Activated naive CD8-positive, alpha-beta T cell treated with anti-CD3 and anti-CD28 coated beads, Interleukin-2, amount 10 ng/mL, durations not matched to agents 7 days and 5 days (primary cell): ENCODE results near the gene KRT78. TPM values are rescaled to one million over a fixed set of nuclear protein-coding genes. Genes with fewer than 3 reads are reported as not detected.

Source experiments
- ATAC-seq: fragments of 150-1000 bp; cut with Tn5 transposase; one replicate; pipeline ENCODE4 v1.10.0; 2021; ENCODE audit warnings: low read depth, moderate library complexity
- POLR2A ChIA-PET: fragments of 350-600 bp; sonication (Branson Sonifier 250); formaldehyde crosslinking; loops from one replicate; lab custom pipeline; 2021; ENCODE audit warnings: antibody characterized with exemption; lab: Charles Lee
- DNase-seq: peaks from one replicate; pipeline ENCODE4 v3.0.0; 2021
- H3K27ac Mint-ChIP-seq: one replicate; pipeline ENCODE4 v1.8.0; 2022; ENCODE audit warnings: mild to moderate bottlenecking, mixed read lengths
- H3K27me3 Mint-ChIP-seq: one replicate; pipeline ENCODE4 v1.8.0; 2022; ENCODE audit warnings: mild to moderate bottlenecking, moderate library complexity, mixed read lengths
- H3K36me3 Mint-ChIP-seq: one replicate; pipeline ENCODE4 v1.8.0; 2021; ENCODE audit warnings: mild to moderate bottlenecking, mixed read lengths
- H3K4me1 Mint-ChIP-seq: one replicate; pipeline ENCODE4 v1.8.0; 2021; ENCODE audit warnings: mixed read lengths
- H3K4me3 Mint-ChIP-seq: one replicate; pipeline ENCODE4 v1.8.0; 2022; ENCODE audit warnings: mild to moderate bottlenecking, moderate library complexity, mixed read lengths
- H3K9me3 Mint-ChIP-seq: one replicate; pipeline ENCODE4 v1.8.0; 2021; ENCODE audit warnings: mixed read lengths
- total RNA-seq, 2 experiments: library from RNA; stranded (reverse); gene quantifications; one replicate each; pipeline ENCODE4 v1.2.3, GENCODE V29; 2021

The KRT78 gene
- total RNA-seq, 2 experiments from 2014 or later, result not detected

DNA sequence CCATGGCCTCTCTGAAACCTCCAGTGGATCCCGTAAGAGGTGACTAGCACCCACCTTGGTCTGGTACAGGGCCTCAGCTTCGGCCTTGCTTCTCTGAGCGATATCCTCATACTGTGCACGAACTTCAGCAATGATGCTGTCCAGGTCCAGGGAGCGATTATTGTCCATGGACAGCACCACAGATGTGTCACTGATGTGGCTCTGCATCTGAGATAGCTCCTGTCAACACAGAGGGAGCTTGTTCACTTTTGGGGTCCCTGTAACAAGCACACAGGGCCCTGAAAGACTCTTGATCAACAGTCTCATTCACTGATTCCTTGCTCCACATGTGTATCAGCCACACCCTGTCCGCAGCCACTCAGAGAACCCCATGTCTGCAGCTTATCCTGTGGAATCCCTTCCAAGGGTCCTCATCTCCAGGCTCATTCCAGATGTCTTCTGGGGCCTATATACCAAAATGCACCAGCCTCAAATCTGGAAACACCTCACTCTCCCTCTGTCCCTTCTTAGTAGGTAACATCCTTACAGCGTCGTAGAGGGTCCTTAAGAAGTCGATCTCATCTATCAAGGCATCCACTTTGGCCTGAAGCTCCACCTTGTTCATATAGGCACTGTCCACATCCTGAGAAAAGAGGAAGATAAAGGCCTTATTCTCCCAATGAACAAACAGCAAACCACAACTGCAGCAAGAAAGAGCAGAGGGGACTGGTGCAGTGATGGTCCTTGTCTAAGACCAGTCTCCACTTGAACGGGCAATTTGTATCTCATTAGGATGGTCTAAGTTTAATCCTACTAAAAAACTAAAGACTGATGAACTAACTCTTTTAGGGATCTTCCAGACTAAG, 56.4 kb downstream of the KRT78 start:
- POLR2A ChIA-PET, result no interaction called here
- no peak for ATAC-seq
- no peak overlapping the region for H3K4me3 Mint-ChIP-seq
- peaks cover 14% of the 10 kb centered on the region for H3K4me1 Mint-ChIP-seq
- DNase-seq, result no peak
- H3K27ac Mint-ChIP-seq, result no peak overlapping the region
- no peaks in the 10 kb centered on the region for H3K9me3 Mint-ChIP-seq
- peaks cover 30% of the 10 kb centered on the region for H3K27me3 Mint-ChIP-seq
- no peaks in the 10 kb centered on the region for H3K36me3 Mint-ChIP-seq

DNA sequence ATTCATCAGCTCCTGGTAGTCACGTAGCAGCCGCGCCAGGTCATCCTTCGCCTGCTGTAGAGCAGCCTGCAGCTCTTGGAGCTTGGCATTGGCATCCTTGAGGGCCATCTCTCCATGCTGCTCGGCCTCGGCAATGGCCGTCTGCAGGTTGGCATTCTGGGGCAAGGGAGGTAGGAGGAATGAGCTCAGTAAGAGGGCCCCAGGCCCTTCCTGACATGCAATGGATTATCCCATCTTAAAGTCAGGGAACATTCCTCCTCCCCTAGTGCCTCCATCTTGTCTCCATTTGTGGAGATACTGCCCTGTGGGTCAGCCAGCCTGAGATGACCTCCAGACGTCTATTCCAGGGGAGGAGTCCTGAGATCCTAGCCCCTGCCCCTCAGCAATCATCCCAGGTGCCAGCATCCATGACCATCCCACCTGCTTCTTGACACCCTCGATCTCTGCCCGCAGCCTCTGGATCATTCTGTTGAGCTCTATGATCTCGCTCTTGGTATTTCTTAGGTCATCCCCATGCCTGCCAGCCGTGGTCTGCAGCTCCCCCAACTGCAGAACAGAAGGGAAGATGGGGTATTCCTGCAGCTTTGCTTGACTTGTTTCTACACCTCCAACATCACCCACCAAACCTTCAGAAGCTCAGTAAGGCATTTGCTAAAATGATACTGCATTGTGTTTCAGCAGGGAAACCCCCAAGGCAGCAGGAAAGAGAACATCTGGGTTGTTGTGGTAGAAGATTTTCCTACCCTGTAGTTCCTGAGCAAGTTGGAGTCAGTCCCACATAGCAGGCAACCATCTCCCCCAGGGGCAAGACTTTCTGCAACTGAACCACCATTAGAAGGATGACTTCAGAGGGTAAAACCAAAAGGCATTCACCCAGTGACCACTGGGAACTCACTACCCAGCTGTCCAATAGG, 57.3 kb downstream of the KRT78 start:
- H3K4me3 Mint-ChIP-seq, result no peak overlapping the region
- H3K36me3 Mint-ChIP-seq, result no peaks in the 10 kb centered on the region
- DNase-seq (no peak), ATAC-seq (no peak)
- no peak overlapping the region for H3K27ac Mint-ChIP-seq
- peaks cover 14% of the 10 kb centered on the region for H3K4me1 Mint-ChIP-seq
- POLR2A ChIA-PET, result no interaction called here
- H3K9me3 Mint-ChIP-seq, result no peaks in the 10 kb centered on the region
- H3K27me3 Mint-ChIP-seq, result peaks cover 30% of the 10 kb centered on the region

- H3K27ac Mint-ChIP-seq, result no peak overlapping the region
- peaks cover 30% of the 10 kb centered on the region for H3K27me3 Mint-ChIP-seq
- POLR2A ChIA-PET, result no interaction called here
- DNase-seq, result no peak
- ATAC-seq, result no peak
- H3K9me3 Mint-ChIP-seq, result no peaks in the 10 kb centered on the region
- peaks cover 14% of the 10 kb centered on the region for H3K4me1 Mint-ChIP-seq
- H3K4me3 Mint-ChIP-seq, result no peak overlapping the region
- no peaks in the 10 kb centered on the region for H3K36me3 Mint-ChIP-seq
Measured at GRCh38 chr12:52790427-52791270, 58.1 kb downstream of the KRT78 start.

GRCh38 chr12:52789637-52790426, 59.0 kb downstream of the KRT78 start:
- POLR2A ChIA-PET, result no interaction called here

GRCh38 chr12:52788876-52789636, 59.7 kb downstream of the KRT78 start:
- no peak for DNase-seq
- Mint-ChIP-seq H3K4me3 (no peak overlapping the region), H3K4me1 (peaks cover 7% of the 10 kb centered on the region), H3K27ac (peak overlapping the region; percentile 10), H3K27me3 (peaks cover 33% of the 10 kb centered on the region), H3K36me3 (no peaks in the 10 kb centered on the region), H3K9me3 (no peaks in the 10 kb centered on the region)
- ATAC-seq, result no peak
- POLR2A ChIA-PET, result no interaction called here

More at GRCh38 chr12:52789637-52790426, 59.0 kb downstream of the KRT78 start:
- H3K27ac Mint-ChIP-seq, result peak overlapping the region; percentile 10
- no peak overlapping the region for H3K4me3 Mint-ChIP-seq
- H3K36me3 Mint-ChIP-seq, result no peaks in the 10 kb centered on the region
- no peak for DNase-seq
- H3K9me3 Mint-ChIP-seq, result no peaks in the 10 kb centered on the region
- peaks cover 33% of the 10 kb centered on the region for H3K27me3 Mint-ChIP-seq
- H3K4me1 Mint-ChIP-seq, result peaks cover 14% of the 10 kb centered on the region
- no peak for ATAC-seq

DNA sequence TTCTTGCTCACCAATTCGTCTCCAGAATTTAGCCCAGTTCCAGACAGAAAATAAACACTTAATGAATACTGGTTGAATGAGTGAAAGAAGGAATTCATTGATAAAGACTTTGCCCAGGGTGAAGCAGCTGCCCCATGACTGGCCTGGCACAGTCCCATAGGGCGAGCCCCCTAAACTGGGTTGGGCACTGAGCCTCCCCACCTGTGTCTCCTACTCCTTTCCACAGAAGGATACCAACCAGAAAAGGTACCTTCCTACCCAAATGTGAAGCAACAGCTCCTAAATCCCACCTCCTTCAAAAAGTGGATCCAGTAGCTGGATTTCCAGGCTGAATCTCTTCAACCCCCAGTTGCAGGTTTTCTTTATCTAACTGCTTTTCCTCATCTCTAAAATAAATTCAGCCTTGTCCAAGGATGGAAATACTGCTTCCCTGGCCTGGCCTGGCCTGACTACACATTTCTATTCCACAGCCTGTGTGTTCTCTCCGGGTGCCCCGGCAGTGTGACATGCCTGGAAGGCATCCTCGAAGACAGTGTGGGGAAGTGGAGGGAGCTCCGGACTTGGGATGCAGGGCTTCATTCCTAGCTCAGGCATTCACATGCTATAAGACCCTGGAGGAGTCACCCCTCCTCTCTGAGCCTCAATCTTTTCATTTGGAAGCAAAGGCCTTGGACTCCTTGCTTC, 60.5 kb downstream of the KRT78 start:
- no peak for ATAC-seq
- DNase-seq, result no peak
- Mint-ChIP-seq H3K27me3 (peaks cover 36% of the 10 kb centered on the region), H3K9me3 (no peaks in the 10 kb centered on the region), H3K27ac (no peak overlapping the region), H3K36me3 (no peaks in the 10 kb centered on the region), H3K4me3 (no peak overlapping the region), H3K4me1 (peaks cover 6% of the 10 kb centered on the region)
- POLR2A ChIA-PET, result no interaction called here

Other genes with a start within 250 kb of the KRT78 start
- under 1 TPM; 0.65 to 0.67 TPM for gene KRT72, start 247.5 kb downstream of the KRT78 start, total RNA-seq
- gene KRT73, start 230.4 kb downstream of the KRT78 start, total RNA-seq, result under 1 TPM; 0.42 to 0.60 TPM
- gene KRT2, start 196.8 kb downstream of the KRT78 start, total RNA-seq, result not detected
- gene KRT1, start 168.6 kb downstream of the KRT78 start, total RNA-seq, result not detected
- not detected for gene KRT77, start 145.5 kb downstream of the KRT78 start, total RNA-seq
- gene KRT76, start 71.6 kb downstream of the KRT78 start, total RNA-seq, result not detected
- not detected for gene KRT3, start 52.9 kb downstream of the KRT78 start, total RNA-seq
- gene KRT4, start 34.9 kb downstream of the KRT78 start, total RNA-seq, result not detected
- gene KRT79, start 14.7 kb downstream of the KRT78 start, total RNA-seq, result not detected
- gene KRT8, start 56.1 kb upstream of the KRT78 start, total RNA-seq, result under 1 TPM in 1 of 2 experiments, not detected in 1; 0.20 TPM
- 1 to 10 TPM; 2.4 to 2.8 TPM for gene KRT18, start 100.1 kb upstream of the KRT78 start, total RNA-seq
- 100 to 1,000 TPM; 439 to 448 TPM for gene EIF4B, start 157.5 kb upstream of the KRT78 start, total RNA-seq
- gene TNS2, start 201.1 kb upstream of the KRT78 start, total RNA-seq, result 1 to 10 TPM; 1.9 to 3.0 TPM
- 10 to 100 TPM; 34.4 to 37.8 TPM for gene SPRYD3, start 230.4 kb upstream of the KRT78 start, total RNA-seq
- 1 to 10 TPM; 2.0 to 2.3 TPM for gene IGFBP6, start 248.7 kb upstream of the KRT78 start, total RNA-seq